GM19463 (cell line): ENCODE data around the gene CREG2.
"Not testable (repeated sequence)": the region's sequence is repeated elsewhere in the genome, so short reads cannot be mapped to it uniquely, and the experiment has no call there.

Source experiments
- ATAC-seq: cut with Tn5 transposase; IDR thresholded peaks from one replicate; pipeline ENCODE4 v1.9.1; 2021; ENCODE audit warnings: mild to moderate bottlenecking, moderate library complexity; ENCODE audit not compliant: unreplicated experiment

CREG2 gene

GRCh38 chr2:101375653-101376052, 11.7 kb downstream of the CREG2 start:
- ATAC-seq: no peak

GRCh38 chr2:101374821-101375561, 12.3 kb downstream of the CREG2 start:
- ATAC-seq: no peak

- ATAC-seq: no peak
Observed at GRCh38 chr2:101372792-101373191, 14.5 kb downstream of the CREG2 start.

GRCh38 chr2:101371636-101372035, 15.7 kb downstream of the CREG2 start:
- no peak for ATAC-seq

- no peak for ATAC-seq
Observed at GRCh38 chr2:101369100-101369499, 18.2 kb downstream of the CREG2 start.

GRCh38 chr2:101368376-101368775, 18.9 kb downstream of the CREG2 start:
- ATAC-seq: no peak

DNA sequence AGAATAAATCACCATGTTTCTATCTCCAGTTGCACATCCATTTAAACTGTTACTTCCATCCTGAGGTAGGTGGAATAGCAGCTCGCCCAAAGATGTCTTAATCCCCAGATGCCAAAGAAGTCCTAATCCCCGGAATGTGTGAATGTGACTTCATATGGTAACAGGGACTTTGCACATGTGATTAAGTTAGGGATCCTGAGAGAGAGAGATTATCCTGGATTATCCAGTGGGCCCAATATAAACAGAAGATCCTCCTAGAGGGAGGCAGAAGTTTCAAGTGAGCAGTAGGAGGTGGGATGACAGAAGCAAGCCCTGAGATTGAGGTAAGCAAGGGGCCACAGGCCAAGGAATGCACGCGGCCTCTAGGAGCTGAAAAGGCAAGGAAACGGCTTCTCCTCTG, 19.8 kb downstream of the CREG2 start:
- ATAC-seq: no peak

GRCh38 chr2:101364878-101365277, 22.4 kb downstream of the CREG2 start:
- ATAC-seq: no peak

GRCh38 chr2:101362777-101363176, 24.5 kb downstream of the CREG2 start:
- ATAC-seq: no peak

DNA sequence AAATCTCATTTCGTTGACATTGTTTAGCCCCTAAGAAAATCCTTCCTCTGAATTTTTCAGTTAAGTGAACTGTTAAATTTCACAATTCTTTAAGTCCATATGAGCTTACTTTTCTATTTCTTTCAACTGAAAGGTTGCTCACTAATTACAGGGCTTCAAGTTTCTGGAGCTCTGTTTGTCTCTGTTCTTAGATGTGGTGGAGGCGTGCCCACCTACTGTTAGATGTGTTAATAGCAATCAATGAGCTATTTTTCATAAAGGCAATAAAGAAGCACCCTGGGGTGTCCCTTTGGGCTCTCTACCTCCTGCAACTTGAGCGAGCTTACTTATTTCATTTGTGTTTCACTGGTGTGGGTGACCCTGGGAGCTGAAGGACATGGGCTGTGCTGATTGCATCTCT, 25.0 kb downstream of the CREG2 start:
- no peak for ATAC-seq

DNA sequence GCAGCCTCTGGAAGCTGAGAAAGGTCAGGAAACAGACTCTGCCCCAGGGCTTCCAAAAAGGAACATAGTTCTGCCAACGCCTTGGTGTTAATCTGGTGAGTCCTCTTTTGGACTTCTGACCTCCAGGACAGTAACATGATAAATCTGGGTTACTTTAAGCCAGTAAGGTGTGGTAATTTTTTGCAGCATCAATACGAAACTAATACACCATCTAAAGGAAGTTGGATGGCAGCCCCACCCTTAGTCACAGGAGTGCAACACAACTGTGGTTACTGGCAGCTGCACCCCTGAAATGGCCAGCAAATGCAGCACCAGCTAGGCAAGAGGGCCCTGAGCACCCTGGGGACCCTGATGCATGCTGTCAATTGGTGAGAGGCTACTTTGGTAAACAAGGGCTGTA, 25.8 kb downstream of the CREG2 start:
- ATAC-seq: peak; percentile 63

- no peak for ATAC-seq
Observed at GRCh38 chr2:101361121-101361520, 26.2 kb downstream of the CREG2 start.

- no peak for ATAC-seq
Observed at GRCh38 chr2:101360232-101360631, 27.1 kb downstream of the CREG2 start.

DNA sequence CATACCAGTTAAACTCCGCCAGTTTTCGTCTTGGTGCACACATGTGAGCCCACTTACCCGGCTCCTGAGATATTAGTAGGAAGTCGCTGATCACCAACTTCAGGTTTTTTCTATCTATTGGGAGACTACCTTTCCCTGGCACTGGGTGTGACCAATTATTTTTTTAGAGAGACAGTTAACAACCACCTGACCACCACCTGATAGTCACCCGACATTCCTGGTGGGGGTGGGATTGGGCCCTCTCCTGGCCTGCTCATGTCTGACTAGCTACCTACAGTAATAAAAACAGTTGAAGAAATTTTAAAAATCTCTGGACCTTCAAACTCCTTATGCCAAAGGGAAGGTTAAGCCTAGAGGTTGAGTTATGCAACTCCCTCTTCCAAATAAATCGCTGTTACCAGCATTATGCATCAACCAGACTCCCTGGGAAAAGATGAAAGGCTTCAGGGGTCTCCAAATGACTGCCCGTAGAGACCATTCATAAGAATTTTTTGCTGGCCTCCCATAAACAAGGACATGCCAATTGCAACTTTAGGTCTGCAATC, 27.8 kb downstream of the CREG2 start:
- no peak for ATAC-seq

GRCh38 chr2:101357376-101357775, 29.9 kb downstream of the CREG2 start:
- ATAC-seq: no peak

DNA sequence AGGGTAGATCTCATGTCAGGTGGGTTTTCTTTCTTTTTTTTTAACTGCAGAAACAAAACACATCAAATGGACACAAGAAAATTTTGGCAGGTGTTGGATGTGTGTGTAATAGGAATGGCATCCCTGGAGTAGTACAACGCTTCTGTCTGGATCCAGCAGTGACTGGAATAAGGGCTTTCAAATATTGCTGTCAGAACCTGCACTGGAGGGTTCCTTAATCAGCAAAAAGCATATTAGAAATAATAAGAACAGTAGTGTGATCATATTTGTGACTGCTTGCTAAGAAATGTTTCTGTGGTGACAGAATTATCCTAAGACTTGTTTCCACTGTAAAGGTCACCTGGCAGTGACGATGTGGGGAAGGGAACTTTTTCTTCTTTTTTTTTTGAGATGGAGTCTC, 30.8 kb downstream of the CREG2 start:
- no peak for ATAC-seq

GRCh38 chr2:101356055-101356454, 31.2 kb downstream of the CREG2 start:
- no peak for ATAC-seq

DNA sequence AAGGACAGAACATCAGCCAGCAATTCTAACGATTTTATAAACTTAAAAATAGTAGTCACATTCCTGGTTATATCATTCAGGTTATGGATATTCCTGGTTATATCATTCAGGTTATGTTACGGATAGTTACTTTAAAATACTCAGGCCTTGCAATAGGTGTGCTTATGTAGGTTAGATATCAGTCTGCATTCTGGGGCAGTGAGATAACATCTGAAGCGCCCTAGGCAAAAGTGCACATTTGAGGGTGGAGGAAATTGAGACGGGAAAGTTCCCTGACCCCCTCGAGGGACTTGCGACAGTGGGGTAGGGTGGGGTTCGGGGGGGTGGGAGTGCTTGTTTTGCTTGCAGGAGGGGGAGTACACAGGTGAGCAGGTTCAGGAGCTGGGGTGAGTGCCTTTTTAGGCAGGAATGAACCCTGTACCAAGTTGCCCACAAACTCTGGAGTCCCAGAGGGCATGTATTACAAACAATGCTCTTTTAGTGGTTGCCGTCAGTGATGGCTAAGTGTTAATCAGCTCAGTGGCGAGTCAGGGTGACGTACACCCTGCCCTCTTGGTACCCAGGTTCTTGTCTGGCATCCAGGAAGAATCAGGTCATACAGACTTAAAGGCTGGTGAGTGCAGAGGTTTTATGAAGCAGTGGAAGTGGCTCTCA, 31.8 kb downstream of the CREG2 start:
- no peak for ATAC-seq

DNA sequence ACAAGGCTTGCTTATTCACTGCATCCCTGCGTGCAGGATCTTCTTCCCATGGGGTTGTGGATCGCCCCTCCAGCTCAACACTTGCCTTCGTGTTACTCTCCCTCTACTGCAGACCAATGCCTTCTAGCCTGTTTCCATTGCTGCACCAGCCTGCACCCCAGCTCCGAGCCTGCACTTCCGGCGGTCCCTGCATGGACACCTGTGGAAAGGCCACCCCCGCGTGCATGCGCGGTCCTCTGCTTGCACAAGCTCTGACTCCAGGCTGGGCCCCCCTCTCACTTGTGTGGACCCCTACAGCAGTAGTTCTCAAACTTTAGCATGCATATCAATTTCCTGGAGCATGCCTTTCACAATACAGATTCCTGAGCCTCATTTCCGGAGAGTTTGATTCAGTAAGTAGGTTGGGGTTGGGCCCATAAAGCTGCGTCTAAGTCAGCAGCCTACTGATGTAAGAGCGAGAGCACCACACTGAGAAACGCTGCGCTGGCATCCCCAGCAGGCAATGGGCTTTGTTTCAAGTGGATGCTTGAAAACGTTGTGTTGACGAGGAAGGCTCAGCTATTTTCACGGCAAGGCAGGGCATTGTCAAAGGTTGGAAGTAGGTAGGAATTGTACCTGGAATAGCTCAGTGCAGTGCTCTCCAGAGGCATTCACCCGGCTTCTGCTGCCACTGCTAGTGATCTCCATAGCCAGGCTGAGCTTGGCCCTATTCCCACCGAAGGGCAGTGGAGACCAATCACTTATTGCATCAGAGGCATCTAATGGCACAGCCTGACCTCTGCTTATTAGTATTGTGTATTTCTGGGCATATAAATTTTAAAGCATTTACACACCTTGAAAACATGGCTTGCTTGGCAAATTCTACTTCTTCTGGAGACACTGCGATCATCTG, 32.6 kb downstream of the CREG2 start:
- no peak for ATAC-seq

DNA sequence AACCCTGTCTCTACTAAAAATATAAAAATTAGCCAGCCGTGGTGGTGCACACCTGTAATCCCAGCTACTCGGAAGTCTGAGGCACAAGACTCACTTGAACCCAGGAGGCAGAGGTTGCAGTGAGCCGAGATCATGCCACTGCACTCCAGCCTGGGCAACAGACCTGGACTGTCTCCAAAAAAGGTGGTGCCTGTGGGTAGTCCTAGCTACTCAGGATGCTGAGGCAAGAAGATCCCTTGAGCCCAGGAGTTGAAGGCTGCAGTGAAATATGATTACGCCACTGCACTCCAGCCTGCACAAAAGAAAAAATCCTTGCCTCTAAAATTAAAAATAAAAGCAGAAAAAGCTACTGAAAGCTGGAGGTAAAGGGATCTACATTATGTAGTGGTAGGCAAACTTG, 34.7 kb downstream of the CREG2 start:
- not testable (repeated sequence) for ATAC-seq

GRCh38 chr2:101351207-101351606, 36.1 kb downstream of the CREG2 start:
- ATAC-seq: no peak
